ENCODE results near the gene CCDC110. TPM values are rescaled to one million over a fixed set of nuclear protein-coding genes. Genes with fewer than 3 reads are reported as not detected.

Gene CCDC110
- polyA plus RNA-seq (0.14 TPM in 1 of 3 replicates, not detected in the others), polyA minus RNA-seq (not detected in 3 replicates)
- polyA plus RNA-seq (2011; ENCODE audit: low read depth) = not detected
- polyA plus RNA-seq (2011; cell fraction: cytosol; rRNA removed) = 0.04 TPM in 1 of 2 replicates, not detected in the other
- 0.15 TPM in 1 of 2 replicates, not detected in the other for polyA plus RNA-seq (2011; cell fraction: nucleus; rRNA removed)
- polyA plus RNA-seq (2012; ENCODE audit: low replicate concordance) = 0.03 and 0.18 TPM in 2 replicates
- polyA minus RNA-seq (2011; cell fraction: cytosol; rRNA and poly(A)+ RNA removed) = not detected
- polyA minus RNA-seq (2011; cell fraction: nucleus; rRNA and poly(A)+ RNA removed) = not detected in 2 replicates

DNA sequence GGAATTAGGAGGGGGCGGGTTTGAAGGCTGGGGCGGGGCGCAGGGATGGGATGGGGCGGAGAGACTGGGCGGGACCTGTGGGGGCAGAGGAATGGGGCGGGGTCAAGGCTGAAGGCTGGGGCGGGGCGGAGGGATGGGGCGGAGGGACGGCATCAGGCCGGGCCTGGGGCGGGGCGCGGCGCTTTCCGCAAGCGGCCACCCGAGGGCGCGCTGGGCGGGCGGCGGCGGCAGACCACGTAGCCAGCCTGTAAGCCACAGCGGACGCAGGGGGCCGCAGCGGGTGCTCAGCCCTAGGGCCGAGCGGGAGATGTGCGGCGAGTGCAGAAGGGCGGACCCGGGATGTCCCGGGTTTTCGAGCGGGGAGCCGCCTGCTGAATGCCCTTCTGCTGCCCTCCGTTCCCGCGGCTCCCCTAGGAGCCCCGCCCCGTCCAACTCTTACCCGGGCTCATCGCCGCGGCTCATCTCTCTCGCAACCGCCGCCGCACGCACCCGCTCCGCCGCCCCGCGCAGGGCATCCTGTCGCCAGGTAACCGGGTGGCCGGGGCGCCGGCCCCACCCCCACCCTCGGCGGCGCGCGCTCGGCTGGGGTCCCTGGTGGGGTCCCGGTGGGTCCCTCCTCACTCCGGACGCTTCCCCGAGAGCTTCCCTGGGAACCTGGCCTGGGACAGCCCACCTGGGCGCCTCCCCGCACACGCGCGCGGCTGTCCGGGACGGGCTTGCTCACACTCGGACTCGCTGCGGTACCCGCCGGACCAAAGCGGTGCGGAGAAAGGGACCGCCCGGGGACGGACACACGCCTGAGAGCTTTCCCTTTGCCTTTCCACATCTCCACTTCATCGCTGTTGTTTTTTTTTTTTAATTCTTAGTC is at the start of gene CCDC110:
Gene CCDC110, minus strand, starts transcription at position 499 of the 868 bp plus-strand sequence. Its CDS starts 50 bp downstream, at position 449.
- peaks cover 9% of the 10 kb centered on the region for H3K4me1 ChIP-seq (ENCODE audit: control insufficient read depth, extremely low read depth, insufficient read depth, low read length)
- dilution Hi-C loops (cut with MboI; ENCODE audit: extremely low pct_ligation_motif_present, low sequenced_read_pairs) = no loop called here
- no peaks in the 10 kb centered on the region for H3K79me2 ChIP-seq (ENCODE audit: control insufficient read depth, insufficient read depth, low read length)
- peak within 1 kb of the TSS; percentile 63 to 72 (median 72) for H3K4me3 ChIP-seq (ENCODE audit: control insufficient read depth in 2 of 3, extremely low read depth in 1 of 3, insufficient read depth in 2 of 3, low read depth in 1 of 3, low read length in 3 of 3)
- peak; percentile 48 for TF ChIP-seq EZH2 (IDR thresholded peaks at IDR 0.05; ENCODE audit: low read length)
- TF ChIP-seq, protein P1, sequence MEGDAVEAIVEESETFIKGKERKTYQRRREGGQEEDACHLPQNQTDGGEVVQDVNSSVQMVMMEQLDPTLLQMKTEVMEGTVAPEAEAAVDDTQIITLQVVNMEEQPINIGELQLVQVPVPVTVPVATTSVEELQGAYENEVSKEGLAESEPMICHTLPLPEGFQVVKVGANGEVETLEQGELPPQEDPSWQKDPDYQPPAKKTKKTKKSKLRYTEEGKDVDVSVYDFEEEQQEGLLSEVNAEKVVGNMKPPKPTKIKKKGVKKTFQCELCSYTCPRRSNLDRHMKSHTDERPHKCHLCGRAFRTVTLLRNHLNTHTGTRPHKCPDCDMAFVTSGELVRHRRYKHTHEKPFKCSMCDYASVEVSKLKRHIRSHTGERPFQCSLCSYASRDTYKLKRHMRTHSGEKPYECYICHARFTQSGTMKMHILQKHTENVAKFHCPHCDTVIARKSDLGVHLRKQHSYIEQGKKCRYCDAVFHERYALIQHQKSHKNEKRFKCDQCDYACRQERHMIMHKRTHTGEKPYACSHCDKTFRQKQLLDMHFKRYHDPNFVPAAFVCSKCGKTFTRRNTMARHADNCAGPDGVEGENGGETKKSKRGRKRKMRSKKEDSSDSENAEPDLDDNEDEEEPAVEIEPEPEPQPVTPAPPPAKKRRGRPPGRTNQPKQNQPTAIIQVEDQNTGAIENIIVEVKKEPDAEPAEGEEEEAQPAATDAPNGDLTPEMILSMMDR (optimal IDR thresholded peaks at IDR 0.05 in 1 of 3, IDR thresholded peaks at IDR 0.05 in 1 of 3, conservative IDR thresholded peaks at IDR 0.05 in 1 of 3; ENCODE audit: extremely low read depth in 1 of 3, insufficient read depth in 2 of 3, low read length in 3 of 3) = peak in 2 of 3 experiments; percentile 53 to 74
- H3K27ac ChIP-seq (ENCODE audit: control insufficient read depth, insufficient read depth, low read length) = no peak within 1 kb of the TSS
- H3K4me2 ChIP-seq (ENCODE audit: control insufficient read depth, extremely low read depth, insufficient read depth, low read depth, low read length) = peak within 1 kb of the TSS; percentile 95
- H3K36me3 ChIP-seq (ENCODE audit: control insufficient read depth in 2 of 2, extremely low read depth in 1 of 2, insufficient read depth in 2 of 2, low read length in 2 of 2) = no peaks in the 10 kb centered on the region
- H3K9me1 ChIP-seq (ENCODE audit: control insufficient read depth, extremely low read depth, insufficient read depth, low read length) = no peaks in the 10 kb centered on the region
- DNase-seq (ENCODE audit: low read depth, low spot score) (peak; percentile 65), FAIRE-seq (no peak)
- H3K9ac ChIP-seq (ENCODE audit: control insufficient read depth, extremely low read depth, insufficient read depth, low read length) = peak within 1 kb of the TSS; percentile 50
- no peaks in the 10 kb centered on the region for H3K9me3 ChIP-seq (ENCODE audit: control insufficient read depth, low read depth, low read length)
- H3K27me3 ChIP-seq (ENCODE audit: control insufficient read depth, extremely low read depth, insufficient read depth, low read length) = peaks cover 15% of the 10 kb centered on the region
- peak within 1 kb of the TSS; percentile 84 for H2AFZ ChIP-seq (ENCODE audit: control insufficient read depth, low read length)
- H4K20me1 ChIP-seq (ENCODE audit: control insufficient read depth, extremely low read depth, insufficient read depth, low read length) = no peaks in the 10 kb centered on the region

DNA sequence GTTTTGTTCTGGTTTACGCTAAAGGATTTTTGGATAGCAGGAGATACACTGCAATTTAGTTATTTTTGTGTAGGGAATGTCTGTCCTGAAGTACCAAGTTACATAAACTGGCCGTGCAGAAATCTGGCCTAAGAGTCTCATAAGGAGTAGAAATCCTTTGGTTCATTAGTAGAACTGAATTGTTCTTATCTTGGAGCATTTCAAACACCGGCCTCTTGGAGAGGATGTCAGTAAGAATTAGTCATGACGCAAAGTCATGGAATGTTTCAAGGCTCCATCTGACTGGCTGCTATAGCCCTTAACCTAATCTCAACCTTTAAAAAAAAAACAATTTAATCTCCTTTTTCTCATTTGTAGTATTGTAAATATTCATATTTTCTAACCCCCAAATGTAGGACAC is 48.6 kb upstream of the CCDC110 start:
- dilution Hi-C loops (cut with MboI; ENCODE audit: extremely low pct_ligation_motif_present, low sequenced_read_pairs) = no loop called here
- H2AFZ ChIP-seq (ENCODE audit: control insufficient read depth, low read length) = no peak overlapping the region
- H3K9ac ChIP-seq (ENCODE audit: control insufficient read depth, extremely low read depth, insufficient read depth, low read length) = no peak overlapping the region
- no peaks in the 10 kb centered on the region for H3K36me3 ChIP-seq (ENCODE audit: control insufficient read depth in 2 of 2, extremely low read depth in 1 of 2, insufficient read depth in 2 of 2, low read length in 2 of 2)
- FAIRE-seq (no peak), DNase-seq (ENCODE audit: low read depth, low spot score) (no peak)
- TF ChIP-seq, protein P1 (optimal IDR thresholded peaks at IDR 0.05 in 1 of 3, IDR thresholded peaks at IDR 0.05 in 1 of 3, conservative IDR thresholded peaks at IDR 0.05 in 1 of 3; ENCODE audit: extremely low read depth in 1 of 3, insufficient read depth in 2 of 3, low read length in 3 of 3) = no peak
- TF ChIP-seq EZH2 (IDR thresholded peaks at IDR 0.05; ENCODE audit: low read length) = no peak
- H3K9me1 ChIP-seq (ENCODE audit: control insufficient read depth, extremely low read depth, insufficient read depth, low read length) = no peaks in the 10 kb centered on the region
- no peak overlapping the region for H3K27ac ChIP-seq (ENCODE audit: control insufficient read depth, insufficient read depth, low read length)
- H4K20me1 ChIP-seq (ENCODE audit: control insufficient read depth, extremely low read depth, insufficient read depth, low read length) = no peaks in the 10 kb centered on the region
- H3K27me3 ChIP-seq (ENCODE audit: control insufficient read depth, extremely low read depth, insufficient read depth, low read length) = no peaks in the 10 kb centered on the region
- no peaks in the 10 kb centered on the region for H3K79me2 ChIP-seq (ENCODE audit: control insufficient read depth, insufficient read depth, low read length)
- no peak overlapping the region for H3K4me3 ChIP-seq (ENCODE audit: control insufficient read depth in 2 of 3, extremely low read depth in 1 of 3, insufficient read depth in 2 of 3, low read depth in 1 of 3, low read length in 3 of 3)
- H3K4me2 ChIP-seq (ENCODE audit: control insufficient read depth, extremely low read depth, insufficient read depth, low read depth, low read length) = no peak overlapping the region
- H3K9me3 ChIP-seq (ENCODE audit: control insufficient read depth, low read depth, low read length) = no peaks in the 10 kb centered on the region
- no peaks in the 10 kb centered on the region for H3K4me1 ChIP-seq (ENCODE audit: control insufficient read depth, extremely low read depth, insufficient read depth, low read length)
